Tibial artery (tissue), 4 donors: ENCODE results near the gene MTHFD1.

Experiments
- DNase-seq, 2 donors: peaks; one replicate each; pipeline ENCODE4 v3.0.0-alpha.2; 2019
- H3K27ac ChIP-seq, 2 donors: fragments of 200-600 bp; sonication (generic) in 1 of 2; 1 replicate in 1 of 2; 2 replicates in 1 of 2; pipeline ENCODE4 v1.5.1; 2018 to 2019; ENCODE audit warnings: mild to moderate bottlenecking in 1 of 2
- H3K27me3 ChIP-seq, 2 donors: fragments of 200-600 bp; sonication (generic) in 1 of 2; one replicate each; pipeline versions ENCODE4 v1.5.1 to v1.6.0; 2016 to 2019
- H3K36me3 ChIP-seq, 3 donors: fragments of 200-600 bp; sonication (generic) in 2 of 3; one replicate each; pipeline ENCODE4 v1.5.1; 2016 to 2019; ENCODE audit warnings: mild to moderate bottlenecking in 2 of 3
- H3K4me1 ChIP-seq, 4 donors: fragments of 200-600 bp; sonication (generic) in 2 of 4; 1 replicate in 3 of 4; 2 replicates in 1 of 4; pipeline ENCODE4 v1.5.1; 2016 to 2019
- H3K4me3 ChIP-seq, 2 donors: fragments of 200-600 bp; sonication (generic) in 1 of 2; 1 replicate in 1 of 2; 2 replicates in 1 of 2; pipeline ENCODE4 v1.5.1; 2018 to 2019; ENCODE audit warnings: mild to moderate bottlenecking in 2 of 2
- H3K9me3 ChIP-seq, 3 donors: fragments of 200-600 bp; sonication (generic) in 1 of 3; one replicate each; pipeline ENCODE4 v1.5.1; 2016 to 2019
- CTCF ChIP-seq, 2 experiments: fragments of 200-600 bp in 1 of 2; fragments of 450-650 bp in 1 of 2; IDR thresholded peaks; one replicate each; pipeline ENCODE4 v1.5.1; 2017 to 2019; ENCODE audit warnings: antibody characterized with exemption in 2 of 2, mild to moderate bottlenecking in 1 of 2, moderate library complexity in 1 of 2
- intact Hi-C: fragments of 100-400 bp; cut with DNase I; formaldehyde crosslinking; loops from one replicate; pipeline ENCODE4 v1.15.0; 2023; ENCODE audit warnings: low total_unique reads

MTHFD1 gene

GRCh38 chr14:64444984-64445845 is 57.1 kb downstream of the MTHFD1 start:
- H3K27ac ChIP-seq, result peak overlapping the region; percentile 80 to 86
- TF ChIP-seq CTCF (IDR thresholded peaks at IDR 0.05), result no peak
- intact Hi-C loops, result no loop called here
- no peaks in the 10 kb centered on the region for H3K9me3 ChIP-seq
- H3K4me3 ChIP-seq, result no peak overlapping the region
- peaks cover 0 to 65% (median 28%) of the 10 kb centered on the region in 4 donors for H3K4me1 ChIP-seq
- DNase-seq, result peak in 1 of 2 donors; percentile 69
- peaks cover 12 to 53% (median 39%) of the 10 kb centered on the region in 3 donors for H3K36me3 ChIP-seq
- no peaks in the 10 kb centered on the region for H3K27me3 ChIP-seq

- Histone ChIP-seq H3K27me3 (no peaks in the 10 kb centered on the region), H3K36me3 (peaks cover 28 to 55% (median 39%) of the 10 kb centered on the region in 3 donors), H3K27ac (peak overlapping the region; percentile 46 to 86), H3K9me3 (no peaks in the 10 kb centered on the region), H3K4me3 (no peak overlapping the region), H3K4me1 (peaks cover 0 to 46% (median 18%) of the 10 kb centered on the region in 4 donors)
- no peak for TF ChIP-seq CTCF (IDR thresholded peaks at IDR 0.05)
- intact Hi-C loops, result no loop called here
- DNase-seq, result no peak
These were observed 59.9 kb downstream of the MTHFD1 start for GRCh38 chr14:64447876-64448670.

- Histone ChIP-seq H3K9me3 (no peaks in the 10 kb centered on the region), H3K27ac (no peak overlapping the region), H3K4me1 (peaks cover 0 to 34% (median 9%) of the 10 kb centered on the region in 4 donors), H3K36me3 (peaks cover 45 to 64% (median 50%) of the 10 kb centered on the region in 3 donors), H3K4me3 (no peak overlapping the region), H3K27me3 (no peaks in the 10 kb centered on the region)
- intact Hi-C loops, result no loop called here
- DNase-seq, result no peak
- no peak for TF ChIP-seq CTCF (IDR thresholded peaks at IDR 0.05)
These were observed 62.1 kb downstream of the MTHFD1 start for GRCh38 chr14:64450255-64450654.

- no peaks in the 10 kb centered on the region for H3K9me3 ChIP-seq
- DNase-seq, result no peak
- H3K4me1 ChIP-seq, result no peaks in the 10 kb centered on the region
- no peaks in the 10 kb centered on the region for H3K27me3 ChIP-seq
- H3K36me3 ChIP-seq, result peaks cover 43 to 80% (median 49%) of the 10 kb centered on the region in 3 donors
- no peak overlapping the region for H3K27ac ChIP-seq
- H3K4me3 ChIP-seq, result no peak overlapping the region
- intact Hi-C loops, result no loop called here
- no peak for TF ChIP-seq CTCF (IDR thresholded peaks at IDR 0.05)
These were observed 66.5 kb downstream of the MTHFD1 start for GRCh38 chr14:64454671-64455070.

GRCh38 chr14:64459405-64460136 is 71.4 kb downstream of the MTHFD1 start:
- no peak for TF ChIP-seq CTCF (IDR thresholded peaks at IDR 0.05)
- H3K4me1 ChIP-seq, result peaks cover 0 to 6% (median 3%) of the 10 kb centered on the region in 4 donors
- H3K27me3 ChIP-seq, result no peaks in the 10 kb centered on the region
- DNase-seq, result no peak
- H3K27ac ChIP-seq, result no peak overlapping the region
- intact Hi-C loops, result no loop called here
- peaks cover 13 to 47% (median 13%) of the 10 kb centered on the region in 3 donors for H3K36me3 ChIP-seq
- H3K9me3 ChIP-seq, result no peaks in the 10 kb centered on the region
- H3K4me3 ChIP-seq, result no peak overlapping the region
